A172 (cell line): ENCODE measurements around the gene THSD7A. TPM values are rescaled to one million over a fixed set of nuclear protein-coding genes. Genes with fewer than 3 reads are reported as not detected.

Source experiments
- DNase-seq: peaks from one replicate; pipeline ENCODE4 v3.0.0-alpha.2; 2015; ENCODE audit warnings: low spot score
- total RNA-seq: library from RNA; depleted of rRNA; stranded (reverse); fragments of >200 nt; shearing (Covaris generic); gene quantifications from 2 replicates; pipeline ENCODE4 v1.2.3, GENCODE V29; 2014; rRNA removed

Gene THSD7A, protein sequence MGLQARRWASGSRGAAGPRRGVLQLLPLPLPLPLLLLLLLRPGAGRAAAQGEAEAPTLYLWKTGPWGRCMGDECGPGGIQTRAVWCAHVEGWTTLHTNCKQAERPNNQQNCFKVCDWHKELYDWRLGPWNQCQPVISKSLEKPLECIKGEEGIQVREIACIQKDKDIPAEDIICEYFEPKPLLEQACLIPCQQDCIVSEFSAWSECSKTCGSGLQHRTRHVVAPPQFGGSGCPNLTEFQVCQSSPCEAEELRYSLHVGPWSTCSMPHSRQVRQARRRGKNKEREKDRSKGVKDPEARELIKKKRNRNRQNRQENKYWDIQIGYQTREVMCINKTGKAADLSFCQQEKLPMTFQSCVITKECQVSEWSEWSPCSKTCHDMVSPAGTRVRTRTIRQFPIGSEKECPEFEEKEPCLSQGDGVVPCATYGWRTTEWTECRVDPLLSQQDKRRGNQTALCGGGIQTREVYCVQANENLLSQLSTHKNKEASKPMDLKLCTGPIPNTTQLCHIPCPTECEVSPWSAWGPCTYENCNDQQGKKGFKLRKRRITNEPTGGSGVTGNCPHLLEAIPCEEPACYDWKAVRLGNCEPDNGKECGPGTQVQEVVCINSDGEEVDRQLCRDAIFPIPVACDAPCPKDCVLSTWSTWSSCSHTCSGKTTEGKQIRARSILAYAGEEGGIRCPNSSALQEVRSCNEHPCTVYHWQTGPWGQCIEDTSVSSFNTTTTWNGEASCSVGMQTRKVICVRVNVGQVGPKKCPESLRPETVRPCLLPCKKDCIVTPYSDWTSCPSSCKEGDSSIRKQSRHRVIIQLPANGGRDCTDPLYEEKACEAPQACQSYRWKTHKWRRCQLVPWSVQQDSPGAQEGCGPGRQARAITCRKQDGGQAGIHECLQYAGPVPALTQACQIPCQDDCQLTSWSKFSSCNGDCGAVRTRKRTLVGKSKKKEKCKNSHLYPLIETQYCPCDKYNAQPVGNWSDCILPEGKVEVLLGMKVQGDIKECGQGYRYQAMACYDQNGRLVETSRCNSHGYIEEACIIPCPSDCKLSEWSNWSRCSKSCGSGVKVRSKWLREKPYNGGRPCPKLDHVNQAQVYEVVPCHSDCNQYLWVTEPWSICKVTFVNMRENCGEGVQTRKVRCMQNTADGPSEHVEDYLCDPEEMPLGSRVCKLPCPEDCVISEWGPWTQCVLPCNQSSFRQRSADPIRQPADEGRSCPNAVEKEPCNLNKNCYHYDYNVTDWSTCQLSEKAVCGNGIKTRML (N-terminal part only)
- total RNA-seq: 0.21 and 0.89 TPM in 2 replicates

DNA sequence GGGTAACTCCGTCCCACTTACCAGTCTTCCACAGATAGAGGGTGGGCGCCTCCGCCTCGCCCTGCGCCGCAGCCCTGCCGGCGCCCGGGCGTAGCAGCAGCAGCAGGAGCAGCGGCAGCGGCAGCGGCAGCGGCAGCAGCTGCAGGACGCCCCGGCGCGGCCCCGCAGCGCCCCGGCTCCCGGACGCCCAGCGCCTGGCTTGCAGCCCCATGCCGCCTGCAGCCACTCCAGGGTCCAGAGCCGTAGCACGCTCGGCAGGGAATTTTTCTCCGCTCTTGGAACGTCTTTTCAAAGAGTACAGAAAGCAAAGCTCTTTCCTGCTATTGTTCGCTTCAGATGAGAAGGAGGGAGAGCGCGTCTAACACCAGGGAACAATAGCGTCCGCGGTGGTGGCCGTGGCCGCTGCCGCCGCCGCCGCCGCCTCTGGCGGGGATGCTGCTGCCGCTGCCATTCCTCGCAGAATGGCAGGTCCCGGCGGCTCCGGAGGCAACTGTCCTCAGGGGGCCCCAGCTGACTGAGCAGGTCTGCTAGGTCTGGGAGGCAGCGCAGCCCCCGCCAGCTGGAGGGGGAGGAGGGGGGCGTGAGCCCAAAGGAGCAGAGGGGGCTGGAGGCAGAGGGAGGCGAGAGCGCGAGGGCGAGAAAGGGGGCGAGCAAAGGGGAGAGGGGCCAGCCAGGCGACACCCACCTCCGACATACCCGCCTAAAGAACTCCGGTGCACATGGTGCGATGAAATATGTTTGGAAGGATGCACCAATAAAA, at the start of gene THSD7A:
TSS of gene THSD7A (minus strand) at position 463 of the 760 bp plus-strand sequence. CDS start at position 211, 252 bp downstream.
- peak; percentile 30 for DNase-seq

DNA sequence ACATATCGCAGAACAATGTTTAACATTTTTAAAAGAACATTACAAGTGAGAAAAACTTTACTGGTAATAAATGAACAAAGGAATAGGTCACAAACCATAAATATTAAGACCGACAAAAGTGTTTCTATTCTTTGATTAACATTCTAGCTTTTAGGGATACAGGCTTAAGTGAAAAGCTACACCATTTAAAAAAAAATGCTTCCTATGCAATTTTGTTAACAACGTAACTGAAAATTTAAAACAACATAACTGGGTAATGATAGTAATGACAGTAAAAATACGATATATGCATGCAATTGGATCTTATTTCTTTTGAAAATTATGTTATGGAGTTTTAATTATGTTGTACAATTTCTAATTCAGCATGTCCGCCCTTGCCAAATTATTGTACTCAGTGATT, 49.7 kb upstream of the THSD7A start:
- DNase-seq: no peak

DNA sequence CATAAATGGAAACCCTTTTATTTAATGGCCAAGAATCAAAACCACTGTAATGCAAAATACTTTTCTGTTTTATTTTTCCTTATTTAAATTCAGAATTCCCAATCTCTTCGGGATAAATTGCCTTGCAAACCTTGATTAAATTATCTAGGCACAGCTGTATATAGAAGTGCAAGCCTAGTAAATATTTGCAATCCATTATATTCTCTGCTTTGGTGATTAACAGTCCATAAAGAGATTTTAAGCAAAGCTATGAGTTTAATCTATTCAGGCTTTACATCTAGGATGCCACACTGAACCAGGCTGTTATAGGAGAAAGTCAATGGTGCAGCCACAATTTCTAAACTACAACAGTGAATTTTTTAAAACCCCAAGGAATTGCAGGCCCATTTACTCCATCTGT, 43.6 kb upstream of the THSD7A start:
- DNase-seq: no peak

DNA sequence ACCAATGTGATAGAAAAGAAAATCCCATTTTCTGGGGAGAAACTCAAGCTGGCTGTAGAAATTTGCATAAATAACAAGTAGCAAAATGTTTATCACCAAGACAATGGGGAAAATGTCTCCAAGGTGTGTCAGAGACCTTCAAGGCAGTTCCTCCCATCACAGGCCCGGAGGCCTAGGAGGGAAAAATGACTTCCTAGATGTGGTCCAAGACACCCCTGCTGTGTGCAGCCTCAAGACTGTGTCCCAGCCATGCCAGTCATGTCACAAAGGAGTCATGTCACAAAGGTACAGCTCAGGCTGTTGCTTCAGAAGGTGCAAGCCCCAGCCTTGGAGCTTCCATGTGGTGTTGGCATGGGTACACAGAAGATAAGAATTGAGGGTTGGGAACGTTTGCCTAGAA, 33.7 kb upstream of the THSD7A start:
- no peak for DNase-seq

DNA sequence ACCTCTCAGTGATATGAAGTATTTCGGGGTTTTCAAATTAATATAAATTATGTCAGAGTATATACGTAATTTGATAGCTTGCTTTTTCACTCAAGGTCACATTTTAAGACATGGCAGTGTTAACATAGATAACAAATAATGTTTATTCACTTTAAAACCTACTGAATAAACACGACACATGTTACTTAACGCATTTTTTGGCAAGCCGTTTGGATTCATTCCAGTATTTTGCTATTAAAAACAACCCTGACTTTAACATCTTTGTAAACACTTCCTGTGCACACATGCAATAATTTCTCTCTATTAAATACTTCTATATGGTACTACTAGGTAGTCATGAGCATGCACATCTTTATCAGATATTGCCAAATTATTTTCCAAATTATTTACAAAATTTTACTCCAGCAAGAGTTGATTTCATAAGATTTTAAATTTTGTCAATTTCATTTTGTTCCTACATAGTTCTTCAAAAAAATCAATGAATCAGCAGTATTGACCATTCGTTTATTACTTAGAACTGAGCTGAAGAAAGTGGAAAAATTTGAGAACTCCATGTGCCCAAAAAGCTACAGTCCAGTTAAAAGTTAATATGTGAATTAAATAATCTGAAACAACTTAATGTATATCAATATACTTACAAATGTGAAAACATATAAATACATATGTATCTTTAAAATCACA, 26.8 kb upstream of the THSD7A start:
- no peak for DNase-seq

DNA sequence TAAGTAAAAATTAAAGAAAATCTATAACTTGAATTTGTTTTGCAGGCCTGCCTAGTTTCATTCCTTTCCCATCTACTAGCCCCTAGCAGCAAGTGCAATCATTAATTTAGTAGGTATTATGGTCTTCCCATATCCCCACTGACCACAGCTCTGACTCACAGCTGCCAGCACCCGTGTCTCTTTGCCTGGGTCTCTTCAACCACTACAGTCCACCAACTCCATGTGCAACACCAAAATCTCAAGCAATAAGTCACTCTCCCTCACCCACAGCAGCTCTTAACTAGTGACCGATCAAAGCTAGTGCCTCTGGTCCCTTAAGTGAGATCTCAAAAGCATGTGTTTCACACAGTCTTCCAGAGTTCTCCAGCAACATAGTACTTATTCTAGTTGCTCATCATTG, 26.0 kb upstream of the THSD7A start:
- no peak for DNase-seq

DNA sequence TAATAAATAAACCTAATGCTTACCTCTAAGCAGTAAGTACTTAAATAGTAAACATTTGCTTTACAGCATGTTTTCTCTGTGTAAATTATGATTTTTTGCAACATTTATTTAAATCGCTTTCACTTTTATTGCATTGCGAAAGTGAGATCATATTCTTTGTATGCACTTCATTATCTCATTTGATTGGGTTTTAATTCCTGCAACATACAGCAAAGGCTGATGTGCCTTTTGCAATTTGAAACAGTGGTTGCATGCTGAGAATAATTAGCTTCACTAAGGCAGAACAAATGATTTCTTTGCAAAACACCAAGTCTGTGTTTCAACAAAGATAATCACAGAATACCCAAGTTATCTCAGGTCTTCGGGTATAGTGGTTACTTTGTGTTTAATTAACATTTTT, 16.3 kb upstream of the THSD7A start:
- no peak for DNase-seq

DNA sequence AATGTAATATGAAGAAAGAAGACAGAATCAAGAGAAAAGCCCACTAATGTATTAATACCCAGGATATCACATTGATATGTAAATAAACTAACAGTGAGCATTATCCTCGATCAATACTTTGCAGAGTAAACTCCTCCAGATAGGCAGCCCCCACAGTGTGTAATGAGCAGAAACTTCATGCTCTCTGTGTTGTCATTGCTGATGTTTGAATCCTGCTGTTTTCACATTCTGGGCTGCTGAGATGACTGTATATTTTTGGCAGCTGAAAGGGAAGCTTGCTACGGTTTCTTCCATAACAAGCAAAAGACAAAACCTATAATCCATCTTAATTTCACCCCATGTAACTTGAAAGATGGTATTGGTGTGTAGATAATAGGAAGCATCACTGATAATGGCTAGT, 15.3 kb upstream of the THSD7A start:
- no peak for DNase-seq

DNA sequence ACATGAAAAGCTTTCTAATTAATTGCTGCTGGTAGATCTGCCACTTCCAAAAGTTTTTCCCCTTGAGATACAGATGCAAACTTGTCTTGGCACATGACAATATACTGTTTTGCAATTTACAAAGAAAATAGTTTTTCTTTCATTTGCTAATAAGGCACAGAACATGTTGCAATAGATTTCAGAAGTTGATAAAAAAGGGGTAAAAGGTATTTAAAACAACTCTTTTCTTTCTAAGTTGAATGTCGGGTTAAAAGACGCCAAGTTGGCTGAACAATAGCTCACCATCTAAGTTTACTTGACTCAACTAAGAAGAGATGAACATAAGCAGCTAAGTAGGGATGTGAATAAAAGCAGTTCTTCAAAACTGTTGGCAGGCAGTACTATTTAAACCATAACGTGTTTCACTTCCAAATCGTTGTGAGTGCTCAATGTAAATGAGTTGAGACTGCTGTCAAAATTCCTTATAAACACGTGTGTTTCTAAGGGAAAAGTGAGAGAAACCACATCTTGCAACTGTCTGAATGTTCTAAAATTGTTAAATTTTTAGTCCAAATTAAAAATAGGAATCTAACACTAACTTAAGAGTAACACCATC, 14.5 kb upstream of the THSD7A start:
- no peak for DNase-seq

DNA sequence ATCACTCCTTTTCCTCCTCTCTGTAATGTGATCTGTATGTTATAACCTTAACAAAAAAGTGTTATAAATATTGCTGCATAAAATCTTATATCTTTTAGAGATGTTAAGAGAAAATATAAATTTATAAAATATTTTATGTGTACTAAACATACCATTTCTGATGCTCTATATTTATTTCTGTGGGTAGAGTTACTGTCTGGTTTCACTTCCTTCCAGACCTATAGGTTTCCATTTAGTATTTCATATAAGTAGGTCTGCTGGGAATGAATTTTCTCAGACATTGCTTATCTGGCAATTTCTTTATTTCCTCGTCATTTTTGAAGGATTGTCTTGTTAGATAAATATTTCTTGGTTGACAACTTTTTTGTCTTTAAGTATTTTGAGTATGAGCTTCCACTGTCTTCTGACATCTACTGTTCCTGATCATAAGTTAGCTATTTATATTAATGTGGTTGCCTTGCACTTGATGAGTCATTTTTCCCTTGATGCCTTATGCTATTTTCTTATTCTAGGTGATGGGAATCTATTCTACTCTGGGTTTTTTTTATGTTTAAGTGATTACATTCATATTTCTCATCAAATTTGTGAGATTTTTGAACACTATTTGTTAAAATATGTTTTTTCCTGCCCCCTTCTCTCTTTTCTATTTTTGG, 11.2 kb upstream of the THSD7A start:
- DNase-seq: peak; percentile 59

DNA sequence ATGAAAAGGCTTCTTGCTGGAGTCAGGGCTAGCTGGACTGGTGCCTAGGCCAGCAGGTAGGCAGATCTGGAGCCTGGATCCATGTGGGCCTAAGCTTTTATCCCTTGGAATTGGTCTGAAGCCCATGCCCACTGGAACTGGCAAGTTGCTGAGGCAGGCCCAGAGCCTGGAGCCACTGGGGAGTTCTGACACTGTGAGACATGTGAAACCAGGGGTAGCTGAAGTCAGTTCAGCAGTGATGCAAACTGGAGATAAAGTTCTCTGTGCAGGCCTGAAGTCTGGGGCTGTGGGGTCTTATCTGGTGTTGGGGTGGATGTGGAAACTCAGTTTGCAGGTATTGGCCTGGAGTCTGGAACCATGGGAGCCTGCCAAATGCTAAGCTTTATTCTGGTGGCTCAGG, 9.7 kb upstream of the THSD7A start:
- no peak for DNase-seq

- DNase-seq: no peak
These were observed 3.3 kb upstream of the THSD7A start for GRCh38 chr7:11835260-11835659.

GRCh38 chr7:11833431-11833830, 1.4 kb upstream of the THSD7A start:
- DNase-seq: no peak

DNA sequence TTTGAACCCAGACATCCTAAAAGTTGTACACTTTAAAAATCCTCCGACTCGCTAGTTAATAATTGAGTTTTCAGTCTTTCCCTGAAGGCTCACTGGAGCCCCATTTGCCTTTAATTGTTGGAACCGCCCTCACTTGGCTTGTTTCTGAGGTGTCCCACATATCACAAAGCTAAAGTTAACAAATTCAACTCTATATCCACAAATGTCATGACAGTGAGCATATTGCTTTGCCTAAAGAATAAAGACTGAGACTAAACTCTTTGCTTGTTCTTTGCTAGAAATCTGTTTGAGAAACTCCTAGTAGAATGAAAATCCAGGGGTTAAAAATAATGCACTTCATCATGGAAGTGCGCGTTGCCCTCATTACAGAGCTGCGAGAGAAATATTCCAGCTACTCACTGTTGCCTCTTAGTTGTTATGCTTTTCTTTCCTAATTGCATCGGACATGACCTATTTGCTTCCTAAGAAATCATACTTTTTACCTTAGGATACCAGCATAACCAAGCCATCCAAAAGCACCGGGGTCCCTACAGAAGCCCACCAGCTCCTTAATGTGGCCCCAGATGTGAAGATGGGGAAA, 752 bp downstream of the THSD7A start:
- DNase-seq: peak; percentile 10

DNA sequence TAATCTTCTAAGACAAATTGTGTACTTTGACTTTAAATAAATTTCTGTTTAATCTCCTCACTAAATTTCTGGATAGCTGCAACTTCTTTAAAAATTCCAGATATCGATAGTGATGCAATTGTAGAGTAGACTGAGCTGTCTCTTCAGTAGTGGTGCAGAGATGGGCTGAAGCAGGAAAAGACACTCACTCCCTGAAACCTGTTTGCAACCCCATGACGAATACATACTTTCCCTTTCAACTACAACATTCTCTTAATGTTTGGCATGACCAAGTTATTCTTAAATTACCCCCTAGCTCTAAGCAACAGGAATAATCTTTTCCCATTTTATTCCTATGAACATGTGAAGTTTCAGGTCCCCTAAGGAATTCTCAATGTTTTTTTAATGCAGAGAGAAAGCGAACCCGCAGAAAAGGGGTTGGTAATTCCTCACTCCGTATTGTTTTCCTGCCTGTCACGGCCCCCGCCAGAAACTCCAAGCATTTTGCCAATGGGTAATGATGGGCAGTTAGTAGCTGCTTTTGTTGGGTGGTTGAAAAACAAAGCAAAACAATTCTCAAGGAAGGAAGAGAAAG, 1.3 kb downstream of the THSD7A start:
- peak; percentile 21 for DNase-seq

DNA sequence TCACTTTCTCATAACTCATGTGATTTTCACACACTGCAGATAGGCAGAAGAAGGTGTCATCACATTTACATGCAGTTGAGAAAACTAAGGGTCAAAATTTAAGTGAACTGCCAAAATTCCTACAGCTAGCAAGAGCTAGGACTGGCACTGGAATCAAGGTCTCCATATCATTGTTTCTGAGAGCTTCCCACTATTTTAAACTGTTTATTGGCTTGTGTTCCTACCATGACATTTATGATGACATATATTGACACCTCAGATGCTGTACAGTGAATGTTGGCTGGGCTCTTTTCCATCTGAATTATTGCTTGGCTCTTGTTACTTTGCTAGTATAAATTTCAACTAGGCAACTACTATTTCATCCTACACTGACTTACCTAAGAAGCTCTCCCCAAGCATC, 2.0 kb downstream of the THSD7A start:
- no peak for DNase-seq

DNA sequence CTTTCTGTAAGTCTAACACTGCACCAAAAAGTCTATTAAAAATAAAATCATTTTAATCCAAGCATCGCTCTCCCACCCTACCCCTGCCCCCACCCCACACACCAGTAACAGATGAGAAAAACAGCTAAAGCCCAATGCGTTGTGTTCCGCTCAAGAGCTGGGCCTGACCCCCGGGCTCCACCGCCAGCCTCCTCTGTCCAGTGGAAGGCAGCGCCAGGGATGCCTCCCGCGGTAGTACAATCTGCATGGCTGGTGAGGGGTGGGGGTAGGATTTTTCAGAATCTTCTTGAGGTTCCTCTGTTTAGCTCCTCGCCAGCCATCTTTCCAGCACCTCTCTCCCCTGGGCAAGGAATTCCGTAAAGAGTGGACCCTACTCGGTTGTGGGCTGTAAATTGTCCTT, 12.1 kb downstream of the THSD7A start:
- no peak for DNase-seq

DNA sequence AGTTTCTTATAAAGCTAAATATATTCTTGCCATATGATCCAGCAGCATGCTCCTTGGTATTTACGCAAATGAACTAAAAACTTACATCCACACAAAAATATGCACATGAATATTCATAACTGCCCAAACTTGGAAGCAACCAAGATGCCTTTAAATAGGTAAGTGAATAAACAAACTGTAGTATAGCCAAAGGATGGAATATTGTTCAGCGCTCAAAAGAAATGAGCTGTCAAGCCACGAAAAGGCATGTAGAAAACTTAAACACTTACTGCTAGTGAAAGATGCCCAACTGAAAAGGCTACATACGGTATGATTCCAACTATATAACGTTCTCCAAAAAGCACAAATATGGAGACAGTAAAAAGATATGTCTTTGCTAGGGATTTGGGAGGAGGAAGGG, 12.7 kb downstream of the THSD7A start:
- DNase-seq: no peak

GRCh38 chr7:11818281-11818680, 13.7 kb downstream of the THSD7A start:
- DNase-seq: no peak
